AML-193 (cell line): ENCODE measurements around the gene PDE12.
"Not testable (repeated sequence)": the region's sequence is repeated elsewhere in the genome, so short reads cannot be mapped to it uniquely, and the experiment has no call there.

Experiments
- DNase-seq, 2 experiments: peaks; one replicate each; lab custom pipeline; 2025; lab: John Stamatoyannopoulos, UW

Gene PDE12

DNA sequence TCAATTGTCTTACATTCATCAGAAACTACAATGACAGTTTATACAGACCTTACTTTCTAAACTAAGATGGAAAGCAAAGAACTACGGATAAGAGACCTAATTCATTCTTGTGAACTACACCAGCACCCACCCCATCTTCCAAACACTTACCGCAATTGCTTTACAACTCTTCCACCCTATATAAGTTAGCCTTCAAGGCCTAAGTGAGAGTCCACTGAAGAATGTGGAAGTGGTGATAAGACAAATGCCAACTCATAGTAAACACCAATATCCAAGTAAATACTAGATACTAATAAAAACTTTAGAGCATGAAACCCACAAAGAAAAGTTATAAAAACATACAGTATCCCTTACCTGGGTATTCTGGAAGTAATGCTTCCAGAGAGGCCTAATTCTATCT lies 27.5 kb downstream of the PDE12 start:
- no peak for DNase-seq

DNA sequence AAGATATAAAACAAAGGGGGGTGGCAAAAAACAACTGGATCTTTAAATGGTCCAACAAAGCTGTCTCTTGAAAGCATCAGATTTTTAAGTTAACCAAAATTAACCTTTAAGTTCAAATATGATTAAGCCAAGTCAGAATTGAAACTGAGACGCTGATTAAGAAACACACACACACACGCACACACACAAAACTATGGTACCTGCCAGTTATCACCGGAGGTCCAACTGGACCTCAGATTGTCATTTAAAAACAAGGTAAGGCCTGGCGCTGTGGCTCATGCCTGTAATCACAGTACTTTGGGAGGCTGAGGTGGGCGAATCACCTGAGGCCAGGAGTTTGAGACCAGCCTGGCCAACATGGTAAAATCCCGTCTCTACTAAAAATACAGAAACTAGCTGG lies 30.7 kb downstream of the PDE12 start:
- DNase-seq = no peak

DNA sequence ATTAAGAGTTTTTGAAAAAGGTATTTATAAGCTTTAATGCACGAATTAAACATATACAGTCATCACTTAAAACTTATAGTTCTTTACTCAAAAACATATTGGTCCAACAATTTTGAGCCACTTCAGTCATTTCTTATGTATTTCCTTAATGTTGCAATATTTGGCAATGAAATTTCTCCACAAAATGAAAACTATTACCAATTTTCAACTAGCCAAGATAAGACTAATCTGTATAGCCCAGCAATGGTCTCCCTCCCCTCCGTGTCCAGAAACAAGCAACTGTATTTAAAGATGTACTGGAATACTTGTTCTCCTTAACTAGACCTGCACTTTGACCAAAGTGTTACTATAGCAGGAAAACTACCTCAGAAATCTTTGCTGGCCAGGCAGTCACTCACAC lies 31.8 kb downstream of the PDE12 start:
- DNase-seq = no peak

DNA sequence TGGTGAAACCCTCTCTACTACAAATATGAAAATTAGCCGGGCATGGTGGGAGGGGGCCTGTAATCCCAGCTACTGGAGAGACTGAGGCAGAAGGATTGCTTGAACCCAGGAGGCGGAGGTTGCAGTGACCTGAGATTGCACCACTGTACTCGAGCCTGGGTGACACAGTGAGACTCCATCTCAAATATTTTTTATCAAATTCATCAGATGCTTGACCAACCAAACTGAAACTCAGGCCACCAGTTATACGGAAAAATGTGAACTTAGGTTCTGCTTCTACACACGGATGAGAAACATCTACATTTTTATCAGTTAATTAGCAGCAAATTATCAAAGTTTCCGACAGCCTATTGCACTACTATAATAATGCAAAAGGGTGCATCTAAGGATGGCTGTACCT lies 36.2 kb downstream of the PDE12 start:
- DNase-seq = no peak

DNA sequence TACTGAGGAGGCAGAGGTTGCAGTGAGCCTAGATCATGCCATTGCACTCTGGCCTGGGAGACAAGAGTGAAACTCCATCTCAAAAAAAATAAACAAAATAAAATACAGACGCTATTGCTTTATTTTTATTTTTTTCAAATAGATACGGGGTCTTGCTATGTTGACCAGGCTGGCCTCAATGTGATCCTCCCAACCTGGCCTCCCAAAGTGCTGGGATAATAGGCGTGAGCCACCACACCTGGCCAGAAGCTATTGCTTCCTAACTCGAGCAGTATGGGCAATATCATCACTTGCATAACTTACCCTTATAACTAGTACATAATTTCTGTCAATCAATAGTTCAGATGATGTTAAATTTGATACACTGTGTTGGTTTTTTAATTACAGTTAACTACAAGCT lies 38.1 kb downstream of the PDE12 start:
- DNase-seq = no peak

DNA sequence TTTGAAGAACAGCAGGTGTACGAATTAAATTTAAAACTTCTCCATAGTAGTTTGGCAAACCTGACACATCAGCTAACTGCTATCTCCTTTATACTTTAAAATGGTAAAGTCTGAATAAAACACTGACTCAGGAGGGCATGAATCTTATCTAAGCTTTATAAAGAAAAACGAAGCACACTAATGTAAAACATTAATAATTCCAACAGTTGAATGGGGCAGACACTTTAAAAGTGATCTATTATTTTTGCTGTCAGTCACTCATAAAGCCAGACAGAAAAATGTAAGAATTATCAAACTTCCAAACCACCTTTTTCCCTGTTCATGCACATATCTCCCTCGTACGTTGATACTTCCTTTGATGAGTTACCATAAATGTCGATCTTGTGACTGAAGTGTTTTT lies 38.5 kb downstream of the PDE12 start:
- no peak for DNase-seq

DNA sequence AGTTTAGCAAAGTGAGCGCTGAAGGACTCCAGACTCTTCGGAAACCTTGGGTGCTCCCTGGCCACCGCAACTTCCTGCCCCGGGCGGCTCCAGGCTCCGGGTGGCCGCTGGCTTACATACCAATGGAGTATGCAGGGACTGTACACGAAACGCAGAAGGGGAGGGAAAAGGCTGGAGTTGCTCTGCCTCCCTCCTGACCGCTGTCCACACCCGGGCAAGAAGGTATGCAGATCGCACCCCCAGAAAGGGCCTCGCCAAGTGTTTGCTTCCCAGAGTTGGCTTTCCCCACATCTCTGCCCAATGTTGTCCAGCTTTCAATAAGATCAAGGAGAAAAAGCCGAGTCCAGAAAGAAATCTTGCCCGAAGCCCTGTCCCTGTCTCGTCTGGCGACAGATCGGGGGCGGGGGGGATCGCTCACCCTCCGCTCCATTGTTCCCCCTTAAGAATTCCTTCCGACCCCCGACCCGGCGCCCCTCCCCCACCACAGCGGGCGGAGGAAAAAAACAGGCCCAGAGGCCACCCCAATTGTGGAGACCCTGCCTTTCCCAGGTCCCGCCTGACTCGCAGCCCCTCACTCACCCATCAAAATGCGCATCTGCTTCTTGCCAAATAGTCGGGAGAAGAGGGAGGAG lies 40.5 kb downstream of the PDE12 start:
- peak; percentile 90 to 95 for DNase-seq

DNA sequence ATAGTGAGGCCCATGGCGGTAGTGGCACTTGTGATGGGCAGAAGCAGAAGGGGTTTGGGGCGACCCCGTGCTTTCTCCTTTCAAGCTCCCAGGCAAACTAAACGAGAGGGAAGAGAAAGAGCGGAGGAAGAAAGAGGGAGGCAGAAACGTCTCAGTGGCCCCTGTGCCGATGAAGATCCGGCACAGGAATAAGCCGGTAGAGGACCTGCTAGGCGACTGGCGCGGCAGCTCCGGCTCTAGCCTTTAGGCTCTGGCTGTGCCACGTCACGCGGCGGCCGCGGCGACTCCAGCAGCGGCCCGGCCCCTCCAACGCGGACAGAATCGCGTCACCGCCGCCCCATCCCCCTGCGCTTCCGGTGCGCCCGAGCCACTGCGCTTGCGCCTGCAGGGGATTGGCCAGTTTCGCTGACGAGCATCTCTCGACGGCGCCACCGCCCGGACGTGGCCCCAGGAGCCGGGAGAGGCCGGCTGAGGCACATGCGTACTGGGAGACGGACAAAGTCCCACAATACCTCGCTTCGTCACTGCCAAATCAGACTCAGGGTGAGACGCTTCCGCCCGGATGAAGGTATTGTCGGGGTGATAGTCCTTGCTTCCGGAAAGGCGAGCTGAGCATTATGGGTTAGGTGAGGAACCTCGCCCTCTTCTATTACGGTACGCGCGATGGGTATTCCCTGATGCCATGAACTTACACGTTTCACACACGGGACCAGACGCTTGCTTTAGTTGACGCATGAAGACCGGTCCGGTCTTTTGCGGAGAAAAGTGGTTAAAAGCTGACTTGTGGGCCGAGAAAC lies 41.3 kb downstream of the PDE12 start, which contains the start of gene ARF4:
Gene ARF4, minus strand, starts transcription at position 218 of the 797 bp plus-strand sequence. Its CDS starts 204 bp downstream, at position 14.
- peak; percentile 100 for DNase-seq

DNA sequence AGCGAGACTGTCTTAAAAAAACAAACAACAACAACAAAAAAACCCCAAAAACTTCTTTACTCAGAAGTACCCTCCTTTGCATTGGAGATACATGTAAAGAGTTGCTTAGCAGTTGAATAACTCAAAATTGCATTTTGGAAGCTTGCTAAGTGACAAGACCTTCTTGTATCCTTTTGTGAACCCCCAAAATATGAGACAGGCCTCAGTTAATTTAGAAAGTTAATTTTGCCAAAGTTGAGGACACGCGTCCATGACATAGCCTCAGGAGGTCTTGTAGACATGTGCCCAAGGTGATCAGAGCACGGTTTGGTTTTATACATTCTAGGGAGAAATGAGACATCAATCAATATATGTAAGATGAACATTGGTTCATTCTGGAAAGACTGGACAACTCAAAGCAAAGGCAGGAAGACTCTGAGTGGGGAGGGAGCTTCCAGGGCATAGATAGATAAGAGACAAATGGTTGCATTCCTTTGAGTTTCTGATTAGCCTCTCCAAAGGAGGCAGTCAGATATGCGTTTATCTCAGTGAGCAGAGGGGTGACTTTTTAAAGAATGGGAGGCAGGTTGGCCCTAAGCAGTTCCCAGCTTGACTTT lies 42.8 kb downstream of the PDE12 start:
- DNase-seq = no peak

DNA sequence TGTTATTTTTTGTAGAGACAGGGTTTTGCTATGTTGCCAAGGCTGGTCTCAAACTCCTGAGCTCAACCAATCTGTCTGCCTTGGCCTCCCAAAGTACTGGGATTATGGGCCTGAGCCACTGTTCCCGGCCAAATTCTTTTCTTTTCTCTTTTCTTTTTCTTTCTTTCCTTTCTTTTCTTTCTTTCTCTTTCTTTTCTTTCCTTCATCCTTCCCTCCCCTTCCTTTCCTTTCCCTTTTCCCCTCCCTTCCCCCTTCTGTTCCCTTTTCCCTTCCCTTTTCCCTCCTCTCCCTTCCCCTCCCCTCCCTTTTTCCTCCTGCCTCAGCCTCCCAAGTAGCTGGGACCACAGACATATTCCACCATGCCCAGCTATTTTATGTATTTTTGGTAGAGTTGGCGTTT lies 44.1 kb downstream of the PDE12 start:
- DNase-seq = no peak

DNA sequence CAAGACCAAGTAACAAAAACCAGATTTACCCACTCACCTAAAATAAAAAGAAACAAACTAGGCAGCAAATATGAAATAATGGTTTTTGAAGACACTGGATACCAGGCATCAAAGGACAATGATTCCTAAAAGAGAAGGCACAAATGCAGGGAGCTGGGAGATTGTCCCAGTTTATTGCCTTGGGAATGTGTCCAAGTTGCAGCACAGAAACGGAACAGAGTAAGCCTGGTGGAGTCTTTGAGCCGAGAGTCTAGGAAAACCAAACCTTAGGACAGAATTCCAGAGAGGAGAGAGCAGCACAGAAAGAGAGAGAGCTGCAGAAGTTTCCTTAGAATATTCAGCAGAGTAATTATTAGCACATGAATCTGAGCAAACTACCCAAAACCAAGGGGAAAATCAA lies 48.9 kb downstream of the PDE12 start:
- no peak for DNase-seq

DNA sequence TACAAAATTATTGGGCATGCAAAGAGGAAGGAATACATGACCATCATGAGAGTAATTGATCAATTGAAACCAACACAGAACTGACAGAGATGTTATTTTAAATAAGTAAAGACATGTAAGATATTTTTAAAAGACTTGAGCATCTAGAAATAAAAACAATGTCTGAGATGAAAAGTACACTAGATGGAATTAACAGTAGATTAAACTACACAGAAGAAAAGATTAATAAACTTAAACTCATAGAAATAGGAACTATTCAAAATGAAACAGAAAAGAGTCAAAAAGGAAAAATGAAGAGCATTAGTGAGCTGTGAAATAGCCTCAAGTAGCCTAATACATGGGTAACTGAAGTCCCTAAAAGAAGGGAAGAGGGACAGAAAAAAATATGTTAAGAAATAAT lies 49.6 kb downstream of the PDE12 start:
- no peak for DNase-seq

DNA sequence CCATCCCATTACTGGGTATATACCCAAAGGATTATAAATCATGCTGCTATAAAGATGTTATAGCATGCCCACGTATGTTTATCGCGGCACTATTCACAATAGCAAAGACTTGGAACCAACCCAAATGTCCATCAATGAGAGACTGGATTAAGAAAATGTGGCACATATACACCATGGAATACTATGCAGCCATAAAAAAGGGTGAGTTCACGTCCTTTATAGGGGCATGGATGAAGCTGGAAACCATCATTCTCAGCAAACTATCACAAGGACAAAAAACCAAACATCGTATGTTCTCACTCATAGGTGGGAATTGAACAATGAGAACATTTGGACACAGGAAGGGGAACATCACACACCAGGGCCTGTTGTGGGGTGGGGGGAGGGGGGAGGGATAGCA lies 55.8 kb downstream of the PDE12 start:
- DNase-seq = not testable (repeated sequence)

DNA sequence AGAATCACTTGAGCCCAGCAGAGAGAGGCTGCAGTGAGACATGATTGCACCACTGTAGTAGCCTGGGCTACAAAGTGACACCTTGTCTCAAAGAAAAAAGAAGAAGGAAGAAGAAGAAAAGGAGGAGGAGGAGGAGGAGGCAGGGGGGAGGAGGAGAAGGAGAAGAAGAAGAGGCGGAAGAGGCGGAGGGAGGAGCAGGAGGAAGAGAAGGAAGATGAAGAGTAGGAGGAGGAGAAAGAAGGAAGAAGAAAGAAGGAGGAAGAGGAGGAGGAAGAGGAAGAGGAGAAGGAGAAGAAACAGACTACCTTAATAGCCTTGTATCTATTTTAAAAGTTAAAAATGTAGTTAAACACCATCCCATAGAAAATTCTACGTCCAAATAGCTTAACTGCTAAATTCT lies 60.2 kb downstream of the PDE12 start:
- no peak for DNase-seq
